Femur (tissue), 1 donor: ENCODE data around the gene CDH10.

Experiments
- DNase-seq: peaks from one replicate; pipeline ENCODE4 v3.0.0-alpha.2; 2017

Gene CDH10

GRCh38 chr5:24644761-24645160 is at the start of gene CDH10:
CDH10 (minus strand) TSS chr5:24644978; CDS start chr5:24593490, 51,488 bp downstream.
- DNase-seq: peak; percentile 58

GRCh38 chr5:24693609-24694008 is 48.8 kb upstream of the CDH10 start:
- DNase-seq: no peak

- DNase-seq: no peak
These were observed 46.3 kb upstream of the CDH10 start for GRCh38 chr5:24691074-24691473.

- no peak for DNase-seq
These were observed 36.3 kb upstream of the CDH10 start for GRCh38 chr5:24681106-24681505.

- DNase-seq: no peak
These were observed 23.3 kb upstream of the CDH10 start for GRCh38 chr5:24668050-24668449.

- DNase-seq: no peak
These were observed 4.8 kb upstream of the CDH10 start for GRCh38 chr5:24649531-24649930.

DNA sequence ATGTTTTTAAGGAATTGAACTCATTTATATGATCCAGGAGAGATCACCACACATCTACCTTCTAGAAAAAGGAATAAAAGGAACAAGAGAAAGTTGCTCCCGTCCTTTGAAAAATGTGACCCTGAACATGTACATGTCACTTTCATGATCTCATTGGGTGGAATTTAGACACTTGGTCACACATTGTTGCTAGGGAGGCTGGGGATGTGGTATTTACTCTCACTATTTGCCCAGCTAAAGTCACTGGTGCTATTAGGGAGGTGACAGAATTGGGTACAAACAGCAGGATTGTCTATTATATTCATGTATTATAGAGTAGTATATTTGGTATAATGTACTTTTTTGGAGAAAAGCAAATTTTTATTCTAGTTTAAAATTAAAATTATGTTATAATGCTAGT is 2.1 kb upstream of the CDH10 start:
- no peak for DNase-seq

DNA sequence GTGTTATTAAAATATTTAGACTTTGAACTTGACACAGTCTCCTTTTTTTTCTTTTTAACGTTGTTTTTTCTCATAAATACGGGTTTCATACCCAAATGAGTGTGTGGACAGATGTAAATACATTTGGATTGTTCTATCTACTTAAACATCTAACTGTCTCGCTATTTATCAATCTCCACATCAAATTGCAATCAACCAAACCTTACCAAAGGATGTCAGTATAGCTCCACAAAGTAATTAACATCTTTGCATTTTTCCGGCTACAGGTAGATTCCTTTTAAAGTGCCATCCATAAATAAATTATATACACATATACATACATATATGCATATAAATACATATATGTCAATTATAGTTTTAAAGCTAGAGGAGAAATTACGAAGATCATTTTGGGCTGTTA is 705 bp upstream of the CDH10 start:
- no peak for DNase-seq

DNA sequence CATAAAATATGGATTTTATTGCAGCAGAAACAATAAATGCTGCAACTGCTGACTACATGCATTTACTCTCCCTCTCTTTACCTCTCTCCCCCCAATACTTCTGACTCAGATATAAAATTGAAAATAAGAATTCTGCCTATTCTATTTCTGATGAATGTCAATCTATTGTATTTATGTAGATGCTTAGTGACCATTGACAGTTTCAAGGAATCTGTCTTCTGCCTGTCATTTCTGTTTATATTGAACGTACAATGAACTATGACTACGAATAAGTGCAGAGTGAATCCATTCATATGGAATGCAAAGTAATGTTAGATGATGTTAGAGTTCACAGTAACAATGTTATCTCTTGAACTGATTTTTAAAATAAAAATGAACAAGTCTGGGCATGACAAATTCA is 898 bp downstream of the CDH10 start:
- no peak for DNase-seq

DNA sequence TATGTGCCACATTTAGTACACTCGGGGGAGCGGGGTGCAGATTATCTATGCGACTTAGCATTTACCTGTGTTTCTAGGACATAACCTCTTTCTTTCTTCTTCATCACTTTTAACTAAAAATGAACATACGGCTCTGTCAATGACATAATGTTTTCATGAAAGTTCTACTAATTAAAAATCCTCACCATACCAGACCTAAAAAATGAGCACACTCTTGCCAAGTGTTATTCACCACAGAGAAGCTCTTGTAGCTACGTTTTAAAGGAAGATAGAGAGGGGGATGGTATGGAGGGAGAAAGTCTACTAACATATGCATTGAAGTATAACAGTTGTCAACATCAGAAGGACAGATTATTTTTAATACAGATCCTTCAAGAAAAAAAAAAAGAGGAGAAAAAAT is 1.6 kb downstream of the CDH10 start:
- no peak for DNase-seq

GRCh38 chr5:24642022-24642421 is 2.8 kb downstream of the CDH10 start:
- DNase-seq: no peak

DNA sequence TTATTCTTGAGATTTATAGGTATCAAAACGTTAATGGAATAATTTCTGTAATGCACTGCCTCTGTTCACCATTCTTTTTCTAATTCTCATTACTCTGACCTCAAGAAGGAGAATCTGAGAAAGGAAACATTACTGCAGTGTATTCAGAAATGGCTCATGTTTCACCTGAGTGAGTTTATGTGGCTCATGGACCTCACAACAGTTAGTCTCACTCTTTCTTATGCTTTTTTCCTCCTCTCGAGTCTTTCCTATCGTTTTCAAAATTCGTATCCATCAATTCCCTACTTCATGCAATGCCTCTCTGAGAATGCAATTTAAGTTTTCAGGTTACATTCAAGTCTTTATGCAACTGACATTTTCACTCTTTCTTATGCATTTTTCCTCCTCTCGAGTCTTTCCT is 9.6 kb downstream of the CDH10 start:
- no peak for DNase-seq

DNA sequence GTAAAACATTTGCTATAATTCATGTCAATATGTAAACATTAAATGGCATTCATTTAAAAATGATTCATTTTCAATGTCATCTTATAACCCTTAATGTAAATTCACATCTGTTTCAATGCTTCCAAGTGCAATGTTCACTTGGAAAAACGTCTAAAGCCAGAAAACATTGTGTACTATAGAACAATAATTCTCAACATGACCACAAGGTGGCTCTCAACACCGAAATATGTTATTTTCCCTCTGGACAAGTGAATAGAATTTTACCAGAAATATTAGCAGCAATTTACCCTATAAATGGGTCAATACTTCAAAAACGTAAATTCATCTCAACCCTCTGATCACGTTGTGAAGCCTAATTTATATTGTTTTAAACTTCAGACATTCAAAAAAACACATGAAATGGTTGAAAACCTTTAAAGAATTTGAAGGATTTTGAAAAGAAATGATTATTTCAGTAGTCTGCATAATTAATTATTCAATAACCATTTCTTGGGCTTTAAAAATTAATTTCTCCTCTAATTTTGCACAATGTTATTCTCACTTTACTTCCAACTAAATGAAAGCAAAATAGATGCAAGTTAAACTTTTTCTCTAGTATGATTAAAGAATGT is 11.0 kb downstream of the CDH10 start:
- DNase-seq: no peak

DNA sequence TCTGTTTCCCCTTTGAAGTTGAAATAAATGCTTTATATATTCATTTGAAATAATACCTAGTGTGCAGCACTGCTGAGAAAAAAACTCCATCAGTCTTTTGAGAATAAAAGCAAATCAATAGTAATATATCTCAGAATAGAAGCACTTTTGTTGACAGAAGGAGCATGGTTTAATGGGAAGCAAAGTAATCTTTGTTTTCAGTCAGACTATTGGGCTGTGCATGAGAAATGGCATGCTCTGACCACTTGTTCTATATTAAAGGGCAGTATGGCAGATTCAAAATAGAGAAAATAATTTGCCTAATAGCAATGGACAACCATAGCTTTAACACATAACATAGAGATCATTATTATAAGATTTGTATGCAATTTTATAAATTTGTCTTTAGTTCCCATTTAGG is 12.4 kb downstream of the CDH10 start:
- DNase-seq: no peak

- DNase-seq: no peak
These were observed 13.9 kb downstream of the CDH10 start for GRCh38 chr5:24630918-24631317.

DNA sequence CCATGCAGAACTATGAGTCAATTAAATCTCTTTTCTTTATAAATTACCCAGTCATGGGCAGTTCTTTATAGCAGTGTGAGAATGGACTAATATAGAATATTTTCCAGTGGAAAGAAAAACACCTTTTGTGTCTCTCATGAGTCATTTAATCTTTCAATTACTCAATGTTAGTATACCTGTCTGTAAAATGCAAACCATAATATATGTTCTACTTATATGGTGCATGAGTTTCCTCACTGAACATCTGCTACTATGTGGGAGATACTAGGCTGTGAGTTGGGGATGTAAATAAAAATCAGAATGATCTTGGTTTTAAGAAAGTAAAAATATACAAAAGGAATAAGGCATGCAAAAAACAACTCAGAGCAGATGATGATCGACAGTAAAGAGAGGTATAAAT is 15.0 kb downstream of the CDH10 start:
- no peak for DNase-seq

GRCh38 chr5:24624872-24625271 is 19.9 kb downstream of the CDH10 start:
- DNase-seq: no peak

GRCh38 chr5:24623624-24624023 is 21.2 kb downstream of the CDH10 start:
- DNase-seq: no peak

GRCh38 chr5:24623031-24623430 is 21.7 kb downstream of the CDH10 start:
- peak; percentile 51 for DNase-seq

- DNase-seq: peak; percentile 73
These were observed 23.0 kb downstream of the CDH10 start for GRCh38 chr5:24621792-24622191.

DNA sequence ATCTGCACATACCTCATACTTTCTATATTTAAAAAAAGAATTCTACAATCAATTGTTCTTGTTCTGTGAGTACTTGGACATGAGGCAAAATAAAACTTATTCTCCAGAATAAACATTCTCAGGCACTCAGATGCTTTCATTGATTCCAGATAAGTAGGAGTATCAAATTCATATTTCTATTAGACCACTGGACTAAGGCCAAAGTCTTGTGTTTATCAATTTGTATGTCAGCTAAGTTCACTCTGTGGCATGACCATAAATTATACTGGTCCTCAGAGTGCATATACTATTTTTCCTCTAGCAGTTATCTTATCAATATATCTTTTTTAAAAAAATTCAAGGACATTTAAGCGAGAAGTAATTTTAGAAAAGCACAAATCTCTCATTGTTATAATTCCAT is 28.2 kb downstream of the CDH10 start:
- DNase-seq: no peak

GRCh38 chr5:24615159-24615558 is 29.6 kb downstream of the CDH10 start:
- DNase-seq: no peak

GRCh38 chr5:24609706-24610105 is 35.1 kb downstream of the CDH10 start:
- no peak for DNase-seq

DNA sequence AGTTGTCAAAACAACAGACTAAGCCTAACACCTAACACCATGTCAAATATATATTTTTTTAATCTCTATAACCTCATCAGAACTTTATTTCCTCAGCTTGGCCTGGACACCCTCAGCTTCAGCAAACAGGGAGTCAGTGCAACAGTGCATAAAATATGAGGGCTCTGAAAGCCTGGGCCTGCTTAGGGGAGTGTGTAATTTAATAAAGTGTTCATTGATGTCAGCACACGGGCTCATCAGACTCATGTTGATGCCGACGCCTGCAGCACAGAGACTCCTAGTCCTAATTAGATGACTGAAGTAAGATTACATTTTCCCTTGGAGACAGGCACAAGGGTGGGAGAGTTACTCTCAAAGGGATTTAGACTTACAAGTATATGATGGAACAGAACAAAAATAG is 37.8 kb downstream of the CDH10 start:
- no peak for DNase-seq

GRCh38 chr5:24602188-24602587 is 42.6 kb downstream of the CDH10 start:
- no peak for DNase-seq

DNA sequence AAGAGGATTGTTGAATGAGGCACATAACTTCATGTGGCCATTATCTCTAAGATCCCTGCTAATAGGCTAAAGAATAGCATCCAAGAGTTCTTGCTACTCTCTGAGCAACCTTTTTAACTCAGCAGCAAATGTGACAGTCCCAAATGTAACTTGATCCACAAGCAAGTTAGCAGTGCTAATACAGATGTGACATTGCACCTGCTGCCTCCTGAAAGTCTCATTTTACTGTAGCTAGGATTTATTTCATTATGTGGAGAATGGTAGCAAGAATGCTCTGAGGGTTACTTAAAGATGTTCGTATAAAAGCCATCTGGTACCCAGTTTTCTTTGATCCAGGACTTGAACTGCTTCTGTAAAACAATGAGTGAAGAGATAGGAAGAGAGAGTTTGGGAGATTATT is 45.8 kb downstream of the CDH10 start:
- no peak for DNase-seq
